OCI-LY3 (cell line): ENCODE measurements around the gene CFAP99.

Source experiments
- CTCF ChIP-seq: fragments of 200-600, 300-600 bp; sonication (generic); IDR thresholded peaks from 2 replicates; pipeline ENCODE4 v1.5.1; 2014; ENCODE audit warnings: antibody characterized with exemption, low read length, low read depth
- EZH2phosphoT487 ChIP-seq: fragments of 200-600 bp; shearing (Covaris generic); IDR thresholded peaks from 2 replicates; pipeline ENCODE4 v1.6.1; 2018; ENCODE audit warnings: antibody characterized with exemption, mixed run types, low read depth

- TF ChIP-seq CTCF: no peak
- TF ChIP-seq EZH2phosphoT487: no peak
Observed at GRCh38 chr4:2415213-2415612, 3.5 kb upstream of the CFAP99 start.
